Suprapubic skin (tissue), 4 donors: Measurements from ENCODE around the gene ZNF22. TPM values are rescaled to one million over a fixed set of nuclear protein-coding genes. Genes with fewer than 3 reads are reported as not detected.

Experiments
- DNase-seq, 2 donors: peaks; one replicate each; pipeline ENCODE4 v3.0.0-alpha.2; 2019; ENCODE audit warnings: low spot score in 2 of 2
- H3K27ac ChIP-seq: fragments of 200-600 bp; sonication (generic); one replicate; pipeline ENCODE4 v1.5.1; 2019
- H3K27me3 ChIP-seq: fragments of 200-600 bp; sonication (generic); one replicate; pipeline ENCODE4 v1.5.1; 2019
- H3K36me3 ChIP-seq: fragments of 200-600 bp; sonication (generic); one replicate; pipeline ENCODE4 v1.5.1; 2019
- H3K4me1 ChIP-seq: fragments of 200-600 bp; sonication (generic); one replicate; pipeline ENCODE4 v1.5.1; 2019
- H3K4me3 ChIP-seq: fragments of 200-600 bp; sonication (generic); one replicate; pipeline ENCODE4 v1.5.1; 2019; ENCODE audit warnings: mild to moderate bottlenecking
- H3K9me3 ChIP-seq: fragments of 200-600 bp; sonication (generic); one replicate; pipeline ENCODE4 v1.5.1; 2019
- CTCF ChIP-seq, 2 donors: fragments of 200-600 bp in 1 of 2; fragments of 450-650 bp in 1 of 2; sonication (generic) in 1 of 2; IDR thresholded peaks; one replicate each; pipeline ENCODE4 v1.5.1; 2016 to 2019; ENCODE audit warnings: antibody characterized with exemption in 2 of 2, mild to moderate bottlenecking in 1 of 2, moderate library complexity in 1 of 2
- EP300 ChIP-seq: sonication (generic); formaldehyde crosslinking; IDR thresholded peaks from one replicate; pipeline ENCODE4 v1.6.1; 2017; ENCODE audit warnings: antibody characterized with exemption
- POLR2A ChIP-seq, 2 donors: fragments of 450-650 bp; IDR thresholded peaks; one replicate each; pipeline ENCODE4 v1.6.1; 2017; ENCODE audit warnings: antibody characterized with exemption in 2 of 2, mild to moderate bottlenecking in 2 of 2, moderate library complexity in 2 of 2
- POLR2AphosphoS5 ChIP-seq, 3 donors: sonication (generic); formaldehyde crosslinking; IDR thresholded peaks; one replicate each; pipeline ENCODE4 v1.6.1; 2017; ENCODE audit warnings: antibody characterized with exemption in 3 of 3
- WGBS: methylation state at CpG from one replicate; pipeline ENCODE4 v1.1.5; 2018; 5-methylcytosine and 5-hydroxymethylcytosine counted together
- total RNA-seq, 4 donors: library from RNA; depleted of rRNA; stranded (reverse); fragments of >200 nt; gene quantifications; one replicate each; pipeline ENCODE4 v1.1.0, GENCODE V29; 2016

The ZNF22 gene
- total RNA-seq, 4 donors from 2014 or later, result 6.7 to 15.1 (median 8.5) TPM

GRCh38 chr10:44958898-44959246 is 41.9 kb upstream of the ZNF22 start:
- no peaks in the 10 kb centered on the region for H3K9me3 ChIP-seq
- H3K4me1 ChIP-seq, result peaks cover 67% of the 10 kb centered on the region
- no peak for TF ChIP-seq POLR2AphosphoS5 (IDR thresholded peaks at IDR 0.05)
- TF ChIP-seq EP300, result no peak
- no peak for TF ChIP-seq CTCF (IDR thresholded peaks at IDR 0.05)
- no peak for TF ChIP-seq POLR2A (IDR thresholded peaks at IDR 0.05)
- 3% methylated on average over 6 of the region's 6 CpGs for WGBS
- peak overlapping the region; percentile 75 for H3K4me3 ChIP-seq
- peaks cover 4% of the 10 kb centered on the region for H3K36me3 ChIP-seq
- peak overlapping the region; percentile 85 for H3K27ac ChIP-seq
- H3K27me3 ChIP-seq, result no peaks in the 10 kb centered on the region
- no peak for DNase-seq

GRCh38 chr10:44959247-44960087 is 41.3 kb upstream of the ZNF22 start, which contains the start of gene RASSF4:
RASSF4 (plus strand) TSS chr10:44959802; CDS start chr10:44970203, 10,401 bp downstream.
- Histone ChIP-seq H3K9me3 (no peaks in the 10 kb centered on the region), H3K36me3 (peaks cover 4% of the 10 kb centered on the region), H3K4me1 (peaks cover 73% of the 10 kb centered on the region), H3K4me3 (peak within 1 kb of the TSS; percentile 75), H3K27ac (peak within 1 kb of the TSS; percentile 85), H3K27me3 (no peaks in the 10 kb centered on the region)
- DNase-seq, result peak; percentile 95 to 96
- WGBS, result 1% methylated on average over 16 of the region's 74 CpGs
- TF ChIP-seq POLR2A (IDR thresholded peaks at IDR 0.05), result peak; percentile 33 to 72
- no peak for TF ChIP-seq EP300
- TF ChIP-seq POLR2AphosphoS5 (IDR thresholded peaks at IDR 0.05), result peak in 2 of 3 donors; percentile 2 to 32
- TF ChIP-seq CTCF (IDR thresholded peaks at IDR 0.05), result no peak

GRCh38 chr10:44960088-44960460 is 40.6 kb upstream of the ZNF22 start:
- DNase-seq, result no peak
- Histone ChIP-seq H3K9me3 (no peaks in the 10 kb centered on the region), H3K4me1 (peaks cover 79% of the 10 kb centered on the region), H3K27me3 (no peaks in the 10 kb centered on the region), H3K36me3 (peaks cover 4% of the 10 kb centered on the region), H3K4me3 (peak overlapping the region; percentile 75), H3K27ac (peak overlapping the region; percentile 85)
- WGBS, result 51% methylated on average over 8 of the region's 8 CpGs
- TF ChIP-seq POLR2A (IDR thresholded peaks at IDR 0.05) (no peak), CTCF (IDR thresholded peaks at IDR 0.05) (no peak), POLR2AphosphoS5 (IDR thresholded peaks at IDR 0.05) (no peak), EP300 (no peak)

- H3K36me3 ChIP-seq, result peaks cover 3% of the 10 kb centered on the region
- no peaks in the 10 kb centered on the region for H3K27me3 ChIP-seq
- TF ChIP-seq POLR2A (IDR thresholded peaks at IDR 0.05) (no peak), CTCF (IDR thresholded peaks at IDR 0.05) (no peak), POLR2AphosphoS5 (IDR thresholded peaks at IDR 0.05) (no peak), EP300 (no peak)
- DNase-seq, result peak in 1 of 2 donors; percentile 61
- H3K4me1 ChIP-seq, result peaks cover 81% of the 10 kb centered on the region
- peak overlapping the region; percentile 20 for H3K27ac ChIP-seq
- WGBS, result 67% methylated on average over 7 of the region's 7 CpGs
- no peaks in the 10 kb centered on the region for H3K9me3 ChIP-seq
- H3K4me3 ChIP-seq, result peak overlapping the region; percentile 75
Measured at GRCh38 chr10:44960482-44961229, 40.1 kb upstream of the ZNF22 start.

GRCh38 chr10:44961230-44961571 is 39.5 kb upstream of the ZNF22 start:
- H3K4me1 ChIP-seq, result peaks cover 85% of the 10 kb centered on the region
- WGBS, result 75% methylated on average over 4 of the region's 4 CpGs

More at GRCh38 chr10:44961230-44961571, 39.5 kb upstream of the ZNF22 start:
- H3K36me3 ChIP-seq, result no peaks in the 10 kb centered on the region
- H3K9me3 ChIP-seq, result no peaks in the 10 kb centered on the region
- no peak for TF ChIP-seq EP300
- TF ChIP-seq CTCF (IDR thresholded peaks at IDR 0.05), result no peak
- TF ChIP-seq POLR2A (IDR thresholded peaks at IDR 0.05), result no peak
- TF ChIP-seq POLR2AphosphoS5 (IDR thresholded peaks at IDR 0.05), result no peak
- peak overlapping the region; percentile 20 for H3K27ac ChIP-seq
- H3K27me3 ChIP-seq, result no peaks in the 10 kb centered on the region
- peak overlapping the region; percentile 75 for H3K4me3 ChIP-seq
- DNase-seq, result no peak
